CD14-positive monocyte (primary cell): ENCODE results near the gene CRYAB. TPM values are rescaled to one million over a fixed set of nuclear protein-coding genes. Genes with fewer than 3 reads are reported as not detected.

Experiments used
- DNase-seq, 3 donors: peaks; one replicate each; pipeline ENCODE4 v3.0.0-alpha.2; 2011 to 2022
- H2AFZ ChIP-seq: 2 replicates; pipeline ENCODE4 v1.6.0; 2012; ENCODE audit warnings: mild to moderate bottlenecking, low read depth, low read length, inconsistent platforms; ENCODE audit not compliant: insufficient read depth, poor library complexity, severe bottlenecking
- H3K27ac ChIP-seq, 2 donors: 1 replicate in 1 of 2; 2 replicates in 1 of 2; pipeline ENCODE4 v1.5.1; 2012 to 2013; ENCODE audit warnings: low read length in 2 of 2, control low read depth in 1 of 2, inconsistent platforms in 1 of 2, low read depth in 1 of 2, mild to moderate bottlenecking in 1 of 2
- H3K27me3 ChIP-seq, 2 donors: one replicate each; pipeline versions ENCODE4 v1.6.0 to v1.6.1; 2011 to 2013; ENCODE audit warnings: low read length in 2 of 2; ENCODE audit not compliant: control insufficient read depth in 2 of 2, insufficient read depth in 2 of 2
- H3K36me3 ChIP-seq, 2 donors: replicated peaks in 1 of 2; 1 replicate in 1 of 2; 2 replicates in 1 of 2; pipeline versions ENCODE4 v1.5.1 to v1.6.1; 2012 to 2013; ENCODE audit warnings: low read length in 2 of 2, control low read depth in 1 of 2, inconsistent platforms in 1 of 2, mild to moderate bottlenecking in 1 of 2; ENCODE audit not compliant: insufficient read depth in 2 of 2, control insufficient read depth in 1 of 2
- H3K4me1 ChIP-seq, 2 donors: 1 replicate in 1 of 2; 2 replicates in 1 of 2; pipeline versions ENCODE4 v1.5.1 to v1.6.1; 2012 to 2013; ENCODE audit warnings: low read length in 2 of 2, control low read depth in 1 of 2, inconsistent platforms in 1 of 2, mild to moderate bottlenecking in 1 of 2, moderate library complexity in 1 of 2; ENCODE audit not compliant: insufficient read depth in 2 of 2, control insufficient read depth in 1 of 2
- H3K4me2 ChIP-seq: replicated peaks from 2 replicates; pipeline ENCODE3; 2012; ENCODE audit warnings: low read length, moderate library complexity, mild to moderate bottlenecking; ENCODE audit not compliant: poor library complexity, severe bottlenecking; ENCODE audit errors: extremely low read depth
- H3K4me3 ChIP-seq, 3 experiments: fragments of 200-600 bp in 1 of 3; sonication (generic) in 1 of 3; replicated peaks in 1 of 3; 1 replicate in 2 of 3; 2 replicates in 1 of 3; pipeline ENCODE4 v1.5.1; 2011 to 2013; ENCODE audit warnings: low read length in 3 of 3, mild to moderate bottlenecking in 3 of 3, control low read depth in 2 of 3, low read depth in 2 of 3, inconsistent platforms in 1 of 3, moderate library complexity in 1 of 3
- H3K79me2 ChIP-seq: 2 replicates; pipeline ENCODE4 v1.6.0; 2012; ENCODE audit warnings: mild to moderate bottlenecking, control low read depth, inconsistent platforms, low read length, moderate library complexity; ENCODE audit not compliant: insufficient read depth
- H3K9ac ChIP-seq: 2 replicates; pipeline ENCODE4 v1.6.0; 2017; ENCODE audit warnings: low read length, mild to moderate bottlenecking; ENCODE audit not compliant: insufficient read depth, poor library complexity, severe bottlenecking
- H3K9me3 ChIP-seq, 2 donors: replicated peaks in 1 of 2; 1 replicate in 1 of 2; 2 replicates in 1 of 2; pipeline versions ENCODE4 v1.5.1 to v1.6.1; 2012 to 2013; ENCODE audit warnings: low read length in 2 of 2, control low read depth in 1 of 2; ENCODE audit not compliant: control insufficient read depth in 1 of 2, insufficient read depth in 1 of 2
- H4K20me1 ChIP-seq: 2 replicates; pipeline ENCODE4 v1.6.0; 2012; ENCODE audit warnings: mild to moderate bottlenecking, low read length, control low read depth, moderate library complexity; ENCODE audit not compliant: insufficient read depth
- H3K27ac Mint-ChIP-seq, 7 donors: one replicate each; pipeline ENCODE4 v1.8.0; 2020; ENCODE audit warnings: mild to moderate bottlenecking in 7 of 7, mixed read lengths in 7 of 7, moderate library complexity in 6 of 7, inconsistent platforms in 2 of 7
- H3K27me3 Mint-ChIP-seq, 3 donors: one replicate each; pipeline ENCODE4 v1.8.0; 2021 to 2022; ENCODE audit warnings: low read depth in 3 of 3, mild to moderate bottlenecking in 3 of 3, mixed read lengths in 3 of 3, moderate library complexity in 3 of 3, inconsistent platforms in 1 of 3
- H3K36me3 Mint-ChIP-seq, 2 donors: one replicate each; pipeline ENCODE4 v1.8.0; 2020; ENCODE audit warnings: mixed read lengths in 2 of 2, inconsistent platforms in 1 of 2, mild to moderate bottlenecking in 1 of 2
- H3K4me1 Mint-ChIP-seq: one replicate; pipeline ENCODE4 v1.8.0; 2020; ENCODE audit warnings: mild to moderate bottlenecking, mixed read lengths
- H3K4me3 Mint-ChIP-seq, 2 donors: one replicate each; pipeline ENCODE4 v1.8.0; 2020; ENCODE audit warnings: mild to moderate bottlenecking in 2 of 2, mixed read lengths in 2 of 2, moderate library complexity in 1 of 2
- H3K9me3 Mint-ChIP-seq, 7 donors: one replicate each; pipeline ENCODE4 v1.8.0; 2020 to 2022; ENCODE audit warnings: mixed read lengths in 7 of 7, mild to moderate bottlenecking in 6 of 7, moderate library complexity in 6 of 7, inconsistent platforms in 2 of 7
- CTCF ChIP-seq: fragments of 200-600 bp; IDR thresholded peaks from one replicate; pipeline ENCODE4 v1.8.0; 2022; ENCODE audit warnings: antibody characterized with exemption, mild to moderate bottlenecking
- WGBS: methylation state at CpG from one replicate; pipeline ENCODE4 v1.1.5; 2013; ENCODE audit warnings: missing lambda C conversion rate; ENCODE audit not compliant: insufficient coverage; 5-methylcytosine and 5-hydroxymethylcytosine counted together
- intact Hi-C, 2 donors: fragments of 100-400 bp; cut with micrococcal nuclease; formaldehyde crosslinking; loops; one replicate each; pipeline versions ENCODE4 v1.15.0 to v1.15.1; 2023
- polyA plus RNA-seq, 3 donors: library from polyadenylated mRNA; depleted of rRNA in 1 of 3; unstranded in 2 of 3; stranded (reverse) in 1 of 3; fragments of 300-500 nt in 2 of 3; fragments of >200 nt in 1 of 3; fragmentation: Illumina TruSeq in 2 of 3; gene quantifications; 1 replicate in 2 of 3; 2 replicates in 1 of 3; pipeline ENCODE4 v1.2.3, GENCODE V29; 2012 to 2021

The CRYAB gene
- polyA plus RNA-seq, 3 donors, result not detected

DNA sequence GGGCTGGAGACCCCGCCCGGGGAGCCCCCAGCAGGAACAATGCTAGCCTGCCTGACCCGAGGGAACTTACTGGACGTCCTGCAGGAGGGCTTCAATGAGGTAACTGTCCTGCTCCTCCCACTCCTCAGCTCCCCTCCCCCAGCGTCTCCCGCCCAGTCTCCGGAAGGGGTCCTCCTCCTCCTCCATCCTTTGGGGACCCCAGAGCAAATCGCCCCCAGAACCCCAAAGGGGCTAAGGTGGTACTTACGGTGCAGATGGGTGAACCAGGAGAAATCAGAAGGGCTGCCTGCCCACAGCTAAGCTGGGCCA is 25.8 kb upstream of the CRYAB start:
- intact Hi-C loops, result loop anchor here in 1 of 2 donors (10.0 kb wide), 2 partner anchors 87 to 217 kb away; partner anchors contain the start of gene DLAT
- no peaks in the 10 kb centered on the region for H3K79me2 ChIP-seq
- H3K36me3 ChIP-seq, result no peaks in the 10 kb centered on the region
- H3K9ac ChIP-seq, result peak overlapping the region; percentile 53
- H2AFZ ChIP-seq, result peak overlapping the region; percentile 94
- peak overlapping the region; percentile 92 for H3K4me2 ChIP-seq
- no peaks in the 10 kb centered on the region for H3K9me3 ChIP-seq
- TF ChIP-seq CTCF, result no peak
- H3K4me1 Mint-ChIP-seq, result peaks cover 53% of the 10 kb centered on the region
- H3K27ac Mint-ChIP-seq, result no peak overlapping the region
- no peak for DNase-seq
- H3K27me3 Mint-ChIP-seq, result peaks cover 0 to 4% (median 2%) of the 10 kb centered on the region in 3 donors
- WGBS, result 10% methylated on average over 2 of the region's 9 CpGs
- H3K36me3 Mint-ChIP-seq, result peaks cover 0 to 2% of the 10 kb centered on the region in 2 donors
- H3K9me3 Mint-ChIP-seq, result no peaks in the 10 kb centered on the region
- no peaks in the 10 kb centered on the region for H4K20me1 ChIP-seq
- H3K4me1 ChIP-seq, result peaks cover 53 to 63% of the 10 kb centered on the region in 2 donors
- H3K27me3 ChIP-seq, result no peaks in the 10 kb centered on the region
- H3K4me3 ChIP-seq, result peak overlapping the region; percentile 69 to 88 (median 69)
- no peak overlapping the region for H3K27ac ChIP-seq
- H3K4me3 Mint-ChIP-seq, result peak overlapping the region; percentile 83 to 86

- Mint-ChIP-seq H3K4me1 (peaks cover 55% of the 10 kb centered on the region), H3K27me3 (peaks cover 0 to 3% (median 2%) of the 10 kb centered on the region in 3 donors), H3K36me3 (peaks cover 0 to 2% of the 10 kb centered on the region in 2 donors), H3K4me3 (peak overlapping the region; percentile 83 to 91), H3K9me3 (no peaks in the 10 kb centered on the region), H3K27ac (peak overlapping the region in 2 of 7 donors; percentile 55 to 60)
- H3K4me2 ChIP-seq, result peak overlapping the region; percentile 92
- no peaks in the 10 kb centered on the region for H4K20me1 ChIP-seq
- H3K4me1 ChIP-seq, result peaks cover 58 to 70% of the 10 kb centered on the region in 2 donors
- no peaks in the 10 kb centered on the region for H3K9me3 ChIP-seq
- no peak overlapping the region for H3K27ac ChIP-seq
- TF ChIP-seq CTCF, result no peak
- H3K9ac ChIP-seq, result no peak overlapping the region
- intact Hi-C loops, result loop anchor here in 1 of 2 donors (10.0 kb wide), 2 partner anchors 89 to 219 kb away; partner anchors contain the start of gene DLAT
- H3K4me3 ChIP-seq, result peak overlapping the region in 2 of 3 experiments; percentile 69 to 88
- H3K36me3 ChIP-seq, result no peaks in the 10 kb centered on the region
- no peaks in the 10 kb centered on the region for H3K79me2 ChIP-seq
- no CpG with 5 or more reads among the region's 3 CpGs for WGBS
- no peak for DNase-seq
- no peak overlapping the region for H2AFZ ChIP-seq
- H3K27me3 ChIP-seq, result no peaks in the 10 kb centered on the region
Measured at GRCh38 chr11:111936040-111936540, 24.5 kb upstream of the CRYAB start.
